CD4-positive, alpha-beta memory T cell (primary cell): ENCODE data around the gene RB1. TPM values are rescaled to one million over a fixed set of nuclear protein-coding genes. Genes with fewer than 3 reads are reported as not detected.

Source experiments
- CTCF ChIA-PET: fragments of 350-600 bp; sonication (Branson Sonifier 250); formaldehyde crosslinking; loops from one replicate; lab custom pipeline; 2021; ENCODE audit warnings: inconsistent platforms; ENCODE audit not compliant: partially characterized antibody; lab: Charles Lee
- POLR2A ChIA-PET: fragments of 350-600 bp; sonication (Branson Sonifier 250); formaldehyde crosslinking; loops from one replicate; lab custom pipeline; 2021; ENCODE audit not compliant: partially characterized antibody; lab: Charles Lee
- DNase-seq, 5 donors: peaks; one replicate each; pipeline versions ENCODE4 v3.0.0 to v3.0.0-alpha.2; 2020 to 2022; ENCODE audit warnings: mixed read lengths in 1 of 5
- H3K27ac ChIP-seq: one replicate; pipeline ENCODE4 v1.7.0; 2013; ENCODE audit warnings: low read depth, low read length
- H3K27me3 ChIP-seq: 2 replicates; pipeline ENCODE4 v1.7.0; 2013; ENCODE audit warnings: mild to moderate bottlenecking, low read length, moderate library complexity; ENCODE audit not compliant: insufficient read depth
- H3K36me3 ChIP-seq: 2 replicates; pipeline ENCODE4 v1.7.0; 2013; ENCODE audit warnings: mild to moderate bottlenecking, low read length, moderate library complexity; ENCODE audit not compliant: insufficient read depth
- H3K4me1 ChIP-seq: 2 replicates; pipeline ENCODE4 v1.7.0; 2013; ENCODE audit warnings: mild to moderate bottlenecking, low read length, moderate library complexity; ENCODE audit not compliant: insufficient read depth
- H3K4me3 ChIP-seq, 2 donors: one replicate each; pipeline ENCODE4 v1.7.0; 2013; ENCODE audit warnings: low read length in 2 of 2, mild to moderate bottlenecking in 1 of 2
- H3K9me3 ChIP-seq, 2 donors: one replicate each; pipeline ENCODE4 v1.7.0; 2013; ENCODE audit warnings: low read length in 2 of 2, control low read depth in 1 of 2; ENCODE audit not compliant: control insufficient read depth in 1 of 2
- H3K27ac Mint-ChIP-seq, 7 donors: one replicate each; pipeline ENCODE4 v1.8.0; 2020 to 2021; ENCODE audit warnings: mixed read lengths in 7 of 7, mild to moderate bottlenecking in 6 of 7, inconsistent platforms in 3 of 7, moderate library complexity in 3 of 7
- H3K27me3 Mint-ChIP-seq, 2 donors: one replicate each; pipeline ENCODE4 v1.8.0; 2020 to 2021; ENCODE audit warnings: mixed read lengths in 2 of 2
- H3K36me3 Mint-ChIP-seq, 2 donors: one replicate each; pipeline ENCODE4 v1.8.0; 2020 to 2021; ENCODE audit warnings: mixed read lengths in 2 of 2, inconsistent platforms in 1 of 2, mild to moderate bottlenecking in 1 of 2
- H3K4me1 Mint-ChIP-seq, 4 donors: one replicate each; pipeline ENCODE4 v1.8.0; 2020 to 2021; ENCODE audit warnings: mixed read lengths in 4 of 4, mild to moderate bottlenecking in 1 of 4
- H3K4me3 Mint-ChIP-seq, 8 donors: one replicate each; pipeline ENCODE4 v1.8.0; 2020 to 2021; ENCODE audit warnings: mixed read lengths in 8 of 8, mild to moderate bottlenecking in 7 of 8, moderate library complexity in 6 of 8, inconsistent platforms in 3 of 8
- H3K9me3 Mint-ChIP-seq, 8 donors: one replicate each; pipeline ENCODE4 v1.8.0; 2020 to 2021; ENCODE audit warnings: mixed read lengths in 8 of 8, mild to moderate bottlenecking in 5 of 8, inconsistent platforms in 3 of 8, moderate library complexity in 1 of 8
- intact Hi-C: fragments of 100-400 bp; cut with micrococcal nuclease; formaldehyde crosslinking; loops from one replicate; pipeline ENCODE4 v1.15.1; 2023
- polyA plus RNA-seq, 2 donors: library from polyadenylated mRNA; unstranded; fragments of 300-500 nt; fragmentation: Illumina TruSeq; gene quantifications; one replicate each; pipeline ENCODE4 v1.2.3, GENCODE V29; 2021
- total RNA-seq, 2 experiments: library from RNA; stranded (reverse); gene quantifications; one replicate each; pipeline ENCODE4 v1.2.3, GENCODE V29; 2021

The RB1 gene
- total and polyA plus RNA-seq, 4 experiments from 2014 or later, result 14.9 to 26.0 (median 20.1) TPM

DNA sequence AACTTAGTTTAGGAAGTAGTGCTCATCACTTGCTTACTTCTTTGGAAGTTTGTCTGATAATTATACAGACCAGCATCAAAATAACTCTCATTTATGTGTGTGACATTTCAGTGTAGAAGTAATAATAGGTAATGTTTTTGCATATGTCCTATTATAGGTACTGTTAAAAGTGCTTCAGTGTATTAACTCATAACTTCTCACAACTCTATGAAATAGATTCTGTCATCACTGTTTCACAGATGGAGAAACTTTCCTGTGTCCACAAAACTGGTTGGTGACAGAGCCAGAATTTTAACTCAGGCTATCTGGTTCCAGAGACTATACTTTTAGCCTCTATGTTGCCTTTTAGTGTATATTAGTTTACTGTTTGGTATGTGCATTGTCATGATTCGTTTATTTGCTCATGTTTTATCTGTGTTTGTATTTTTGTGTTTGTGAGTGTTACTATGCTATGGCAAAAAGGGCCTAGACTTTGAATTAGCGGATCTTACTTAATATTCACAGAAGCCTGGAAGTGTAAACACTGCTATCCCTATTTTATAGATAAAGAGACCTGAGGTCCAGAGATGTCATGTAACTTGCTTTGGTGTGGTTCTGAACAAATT lies 96.6 kb downstream of the RB1 start:
- Histone ChIP-seq H3K4me3 (no peak overlapping the region), H3K4me1 (peaks cover 72% of the 10 kb centered on the region), H3K9me3 (no peaks in the 10 kb centered on the region), H3K27ac (peak overlapping the region; percentile 18), H3K36me3 (no peaks in the 10 kb centered on the region), H3K27me3 (no peaks in the 10 kb centered on the region)
- Mint-ChIP-seq H3K4me3 (peak overlapping the region in 5 of 8 donors; percentile 27 to 66 (median 61)), H3K36me3 (peaks cover 12 to 16% of the 10 kb centered on the region in 2 donors), H3K27me3 (no peaks in the 10 kb centered on the region), H3K4me1 (peaks cover 40 to 83% (median 61%) of the 10 kb centered on the region in 4 donors), H3K27ac (peak overlapping the region; percentile 53 to 97 (median 89)), H3K9me3 (peaks cover 0 to 18% (median 6%) of the 10 kb centered on the region in 8 donors)
- no peak for DNase-seq
- intact Hi-C loops, result loop anchor here (2.0 kb wide), 1 partner anchor 133 kb away; the partner anchor contains the start of gene RCBTB2
- ChIA-PET CTCF (interaction anchor here (1.0 to 6.4 kb wide), 10 partner anchors 13 to 195 kb away, joined by 3 to 117 read pairs (median 4); partner anchors contain the start of gene LPAR6), POLR2A (interaction anchor here (1.0 to 4.7 kb wide), 10 partner anchors 12 to 180 kb away, joined by 3 to 34 read pairs (median 5); partner anchors contain the start of genes LPAR6 and RCBTB2)

DNA sequence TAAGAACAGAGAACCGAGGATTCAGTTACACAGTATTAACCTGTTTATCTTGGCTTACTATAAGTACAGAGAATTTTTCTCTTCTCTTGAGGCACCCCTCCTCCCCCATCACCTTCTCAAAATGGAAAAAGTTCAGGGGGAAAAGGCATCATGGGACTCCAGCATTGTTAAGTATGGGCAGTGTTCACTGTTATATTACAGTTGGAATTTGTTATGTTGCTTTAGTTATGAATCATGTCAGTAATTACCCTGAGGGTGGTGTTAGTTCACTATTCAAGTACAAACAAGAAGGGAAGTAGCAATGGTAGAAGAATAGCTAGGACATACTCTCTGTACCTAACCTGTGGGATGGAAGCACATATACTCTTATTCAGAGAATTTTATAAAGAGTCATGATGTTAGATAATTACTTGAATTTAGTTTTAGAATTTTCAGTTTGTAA lies 97.3 kb downstream of the RB1 start:
- intact Hi-C loops, result loop anchor here (1.0 to 2.0 kb wide), 5 partner anchors 67 to 368 kb away; partner anchors contain the start of gene RCBTB2
- CTCF ChIA-PET, result interaction anchor here (0.7 to 6.4 kb wide), 13 partner anchors 12 to 181 kb away, joined by 3 to 117 read pairs (median 4); partner anchors contain the start of gene LPAR6
- DNase-seq, result peak in 2 of 5 donors; percentile 19 to 33
- Mint-ChIP-seq H3K27me3 (no peaks in the 10 kb centered on the region), H3K9me3 (peaks cover 0 to 11% (median 0%) of the 10 kb centered on the region in 8 donors), H3K27ac (peak overlapping the region; percentile 53 to 94 (median 77)), H3K36me3 (peaks cover 9% of the 10 kb centered on the region in 2 donors), H3K4me3 (peak overlapping the region; percentile 1 to 81 (median 67)), H3K4me1 (peaks cover 47 to 89% (median 67%) of the 10 kb centered on the region in 4 donors)
- Histone ChIP-seq H3K36me3 (no peaks in the 10 kb centered on the region), H3K4me1 (peaks cover 79% of the 10 kb centered on the region), H3K27ac (peak overlapping the region; percentile 0), H3K9me3 (no peaks in the 10 kb centered on the region), H3K4me3 (peak overlapping the region in 1 of 2 donors; percentile 21), H3K27me3 (no peaks in the 10 kb centered on the region)
- POLR2A ChIA-PET, result interaction anchor here (0.8 to 4.7 kb wide), 14 partner anchors 11 to 181 kb away, joined by 3 to 34 read pairs (median 4); partner anchors contain the start of genes LPAR6, RB1 and RCBTB2

DNA sequence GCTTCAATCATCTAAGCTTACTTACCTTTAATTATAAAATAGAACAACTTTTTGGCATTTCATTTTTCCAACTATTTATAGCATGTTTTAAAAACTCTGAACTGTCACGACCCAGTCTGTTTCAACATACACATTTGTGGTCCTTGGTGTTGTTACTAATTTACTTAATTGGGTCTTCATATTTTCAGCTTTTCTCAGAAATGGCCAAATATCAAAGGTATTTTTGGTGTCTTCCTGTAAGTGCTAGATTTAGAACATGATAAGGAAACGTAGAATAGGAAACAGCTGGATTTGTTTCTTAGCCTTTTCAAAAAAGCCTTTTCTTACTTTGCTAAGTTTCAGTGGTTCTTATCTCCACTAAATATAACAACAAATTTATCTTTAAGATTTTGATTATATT lies 97.9 kb downstream of the RB1 start:
- Histone ChIP-seq H3K9me3 (no peaks in the 10 kb centered on the region), H3K4me1 (peaks cover 85% of the 10 kb centered on the region), H3K27ac (peak overlapping the region; percentile 0), H3K36me3 (no peaks in the 10 kb centered on the region), H3K27me3 (no peaks in the 10 kb centered on the region), H3K4me3 (peak overlapping the region in 1 of 2 donors; percentile 21)
- H3K4me3 Mint-ChIP-seq, result peak overlapping the region; percentile 2 to 81 (median 72)
- H3K4me1 Mint-ChIP-seq, result peaks cover 52 to 93% (median 72%) of the 10 kb centered on the region in 4 donors
- DNase-seq, result peak in 3 of 5 donors; percentile 23 to 44 (median 37)
- ChIA-PET CTCF (interaction anchor here (0.7 to 6.4 kb wide), 14 partner anchors 11 to 180 kb away, joined by 3 to 117 read pairs (median 4); partner anchors contain the start of gene LPAR6), POLR2A (interaction anchor here (0.8 to 4.7 kb wide), 16 partner anchors 11 to 181 kb away, joined by 3 to 34 read pairs (median 4); partner anchors contain the start of genes LPAR6, RB1 and RCBTB2)
- intact Hi-C loops, result loop anchor here (1.0 to 2.0 kb wide), 5 partner anchors 67 to 368 kb away; partner anchors contain the start of gene RCBTB2
- no peaks in the 10 kb centered on the region for H3K27me3 Mint-ChIP-seq
- peaks cover 0 to 5% (median 0%) of the 10 kb centered on the region in 8 donors for H3K9me3 Mint-ChIP-seq
- peak overlapping the region; percentile 53 to 94 (median 71) for H3K27ac Mint-ChIP-seq
- H3K36me3 Mint-ChIP-seq, result peaks cover 6 to 9% of the 10 kb centered on the region in 2 donors

DNA sequence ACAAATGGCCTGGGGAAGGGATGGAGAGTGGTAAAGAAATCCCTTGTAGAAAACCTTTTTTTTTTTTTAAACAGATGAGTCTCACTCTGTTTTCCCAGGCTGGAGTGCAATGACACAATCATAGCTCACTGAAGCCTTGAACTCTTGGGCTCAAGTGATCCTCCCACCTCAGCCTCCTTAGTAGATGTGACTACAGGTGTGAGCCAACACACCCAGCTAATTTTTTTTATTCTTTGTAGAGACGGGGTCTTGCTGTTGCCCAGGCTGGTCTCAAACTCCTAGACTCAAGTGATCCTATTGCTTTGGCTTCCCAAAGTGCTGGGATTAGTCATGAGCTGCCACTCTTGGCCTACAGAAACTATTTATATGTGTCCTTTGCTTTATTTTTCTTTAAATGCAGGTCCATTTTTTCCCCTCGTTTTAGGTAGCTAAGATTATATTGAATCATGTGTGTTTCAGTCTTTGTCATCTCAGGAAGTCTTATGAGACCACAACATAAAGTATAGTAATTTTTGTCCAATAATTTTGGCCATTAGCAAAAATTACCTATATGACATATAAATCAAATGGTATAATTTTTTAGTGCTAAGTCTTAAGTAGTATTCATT lies 98.9 kb downstream of the RB1 start:
- Histone ChIP-seq H3K9me3 (no peaks in the 10 kb centered on the region), H3K36me3 (no peaks in the 10 kb centered on the region), H3K27me3 (no peaks in the 10 kb centered on the region), H3K4me1 (peaks cover 95% of the 10 kb centered on the region), H3K27ac (peak overlapping the region; percentile 59), H3K4me3 (no peak overlapping the region)
- Mint-ChIP-seq H3K27ac (peak overlapping the region; percentile 70 to 89 (median 84)), H3K27me3 (no peaks in the 10 kb centered on the region), H3K36me3 (peaks cover 0 to 7% of the 10 kb centered on the region in 2 donors), H3K4me1 (peaks cover 60 to 94% (median 75%) of the 10 kb centered on the region in 4 donors), H3K4me3 (peak overlapping the region; percentile 6 to 73 (median 57)), H3K9me3 (no peaks in the 10 kb centered on the region)
- ChIA-PET POLR2A (interaction anchor here (1.0 to 4.7 kb wide), 10 partner anchors 11 to 180 kb away, joined by 3 to 34 read pairs (median 9); partner anchors contain the start of genes LPAR6 and RCBTB2), CTCF (interaction anchor here (0.8 to 6.4 kb wide), 11 partner anchors 11 to 329 kb away, joined by 3 to 117 read pairs (median 5); partner anchors contain the start of genes LPAR6 and RCBTB2)
- intact Hi-C loops, result no loop called here
- DNase-seq, result peak in 1 of 5 donors; percentile 19

DNA sequence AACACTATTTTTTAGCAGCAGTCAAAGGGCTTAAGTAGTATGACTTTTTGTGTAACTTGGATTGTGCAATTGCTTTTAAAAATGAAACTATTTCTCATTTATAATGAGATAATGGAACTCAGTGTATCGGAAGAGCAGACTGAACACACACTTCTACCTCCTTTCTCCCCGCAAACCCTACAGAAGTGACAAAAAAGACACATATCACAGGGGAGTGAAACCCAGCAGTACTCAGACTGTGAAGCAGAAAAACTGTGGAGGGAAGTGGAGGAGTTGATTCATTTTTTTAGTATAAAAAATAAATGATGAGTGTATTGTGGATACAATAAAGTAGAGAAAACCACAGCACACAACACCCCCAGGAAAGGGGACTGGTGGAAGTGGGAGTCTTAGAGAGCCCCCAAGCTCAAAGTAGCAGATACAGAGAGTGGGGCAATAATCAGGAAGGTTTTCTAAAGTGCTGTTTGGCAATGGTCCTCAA lies 99.6 kb downstream of the RB1 start:
- H3K27me3 Mint-ChIP-seq, result no peaks in the 10 kb centered on the region
- peak overlapping the region; percentile 65 to 91 (median 83) for H3K27ac Mint-ChIP-seq
- Histone ChIP-seq H3K4me1 (peaks cover 94% of the 10 kb centered on the region), H3K27me3 (no peaks in the 10 kb centered on the region), H3K4me3 (peak overlapping the region in 1 of 2 donors; percentile 2), H3K9me3 (no peaks in the 10 kb centered on the region), H3K27ac (peak overlapping the region; percentile 59), H3K36me3 (no peaks in the 10 kb centered on the region)
- peak in 4 of 5 donors; percentile 37 to 45 (median 40) for DNase-seq
- peaks cover 57 to 90% (median 71%) of the 10 kb centered on the region in 4 donors for H3K4me1 Mint-ChIP-seq
- H3K9me3 Mint-ChIP-seq, result no peaks in the 10 kb centered on the region
- ChIA-PET CTCF (interaction anchor here (0.8 to 6.4 kb wide), 8 partner anchors 10 to 328 kb away, joined by 3 to 117 read pairs (median 4); partner anchors contain the start of genes LPAR6 and RCBTB2), POLR2A (interaction anchor here (1.0 to 4.7 kb wide), 11 partner anchors 10 to 180 kb away, joined by 3 to 34 read pairs (median 9); partner anchors contain the start of genes LPAR6 and RCBTB2)
- peak overlapping the region; percentile 60 to 84 (median 78) for H3K4me3 Mint-ChIP-seq
- peaks cover 0 to 7% of the 10 kb centered on the region in 2 donors for H3K36me3 Mint-ChIP-seq
- intact Hi-C loops, result loop anchor here (1.0 kb wide), 1 partner anchor 8 kb away; no protein-coding TSS in a partner anchor

DNA sequence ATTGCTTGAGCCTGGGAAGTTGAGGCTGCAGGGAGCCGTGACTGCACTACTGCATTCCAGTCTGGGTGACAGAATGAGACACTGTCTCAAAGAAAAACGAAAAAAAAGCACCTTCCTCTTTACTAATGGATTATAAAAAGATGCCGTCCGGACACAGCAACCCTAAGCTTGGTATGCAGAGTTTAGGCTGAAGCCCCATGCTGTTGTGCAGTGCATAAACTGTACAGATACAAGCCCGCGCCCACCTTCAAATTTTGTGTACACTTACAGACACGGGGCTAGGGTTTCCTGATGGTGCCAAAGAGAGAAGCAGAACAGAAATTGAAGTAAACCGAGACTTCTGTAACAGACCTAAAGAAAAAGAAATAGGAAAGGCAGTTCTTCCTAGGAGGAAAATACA lies 100.4 kb downstream of the RB1 start:
- POLR2A ChIA-PET, result interaction anchor here (1.0 to 4.7 kb wide), 7 partner anchors 10 to 166 kb away, joined by 3 to 34 read pairs (median 9); partner anchors contain the start of genes LPAR6 and RCBTB2
- H3K27ac Mint-ChIP-seq, result peak overlapping the region; percentile 79 to 93 (median 88)
- Histone ChIP-seq H3K9me3 (no peaks in the 10 kb centered on the region), H3K27ac (no peak overlapping the region), H3K4me3 (no peak overlapping the region), H3K4me1 (peaks cover 96% of the 10 kb centered on the region), H3K27me3 (no peaks in the 10 kb centered on the region), H3K36me3 (no peaks in the 10 kb centered on the region)
- CTCF ChIA-PET, result interaction anchor here (1.5 to 6.4 kb wide), 2 partner anchors 178 to 328 kb away, joined by 4 to 117 read pairs; no protein-coding TSS in a partner anchor
- no peaks in the 10 kb centered on the region for H3K9me3 Mint-ChIP-seq
- intact Hi-C loops, result loop anchor here (1.0 kb wide), 1 partner anchor 7 kb away; no protein-coding TSS in a partner anchor
- H3K4me1 Mint-ChIP-seq, result peaks cover 57 to 90% (median 72%) of the 10 kb centered on the region in 4 donors
- no peak for DNase-seq
- no peaks in the 10 kb centered on the region for H3K27me3 Mint-ChIP-seq
- peaks cover 3 to 9% of the 10 kb centered on the region in 2 donors for H3K36me3 Mint-ChIP-seq
- peak overlapping the region in 7 of 8 donors; percentile 27 to 79 (median 66) for H3K4me3 Mint-ChIP-seq
